Tongue (tissue), 2 donors: ENCODE results near the gene PHACTR3. TPM values are rescaled to one million over a fixed set of nuclear protein-coding genes. Genes with fewer than 3 reads are reported as not detected.
A peak's percentile ranks its signal among the peaks of the same experiment; 100 is the strongest.

Experiments
- DNase-seq: peaks from one replicate; pipeline ENCODE4 v3.0.0-alpha.2; 2015
- total RNA-seq: library from RNA; depleted of rRNA; stranded (reverse); fragments of >200 nt; gene quantifications from one replicate; pipeline ENCODE4 v1.2.3, GENCODE V29; 2014

Gene PHACTR3
- total RNA-seq, 1 donor from 2014 or later, result 8.5 TPM

- DNase-seq, result peak; percentile 23
Observed at GRCh38 chr20:59778615-59779200, 174.4 kb downstream of the PHACTR3 start.

DNA sequence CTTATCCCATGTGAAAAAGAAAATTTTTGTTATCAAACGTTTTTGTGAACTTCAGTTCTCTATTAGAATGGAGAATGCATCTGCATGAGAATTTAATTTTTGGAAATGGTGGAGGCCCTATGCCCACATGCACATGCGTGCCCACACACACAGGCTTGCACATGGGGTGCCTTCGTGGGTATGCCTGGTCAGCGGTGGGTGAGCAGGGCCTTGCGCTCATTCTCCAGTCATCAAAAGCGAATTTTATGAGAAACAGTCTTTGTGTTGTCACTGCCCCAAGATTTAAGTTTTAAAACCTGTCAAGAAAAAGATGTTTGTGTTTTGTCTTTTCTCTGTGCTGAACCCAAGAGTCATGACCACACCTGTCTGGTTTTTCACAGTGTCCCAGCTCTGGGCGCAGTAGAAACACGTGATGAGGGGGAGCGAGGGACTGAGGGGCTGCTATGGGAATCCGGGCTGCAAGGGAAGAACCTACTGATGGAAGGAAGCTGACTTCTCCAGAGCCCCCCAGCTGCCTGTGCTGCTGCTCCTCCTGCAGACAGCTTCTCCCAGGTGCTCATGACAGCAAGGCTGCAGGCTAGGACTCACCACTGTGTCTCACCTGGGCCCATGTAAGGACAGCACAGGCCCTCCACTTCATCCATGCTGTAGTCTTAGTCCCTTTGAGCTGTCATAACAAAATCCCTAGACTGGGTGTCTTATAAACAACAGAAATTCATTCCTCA lies 175.5 kb downstream of the PHACTR3 start:
- DNase-seq, result no peak

DNA sequence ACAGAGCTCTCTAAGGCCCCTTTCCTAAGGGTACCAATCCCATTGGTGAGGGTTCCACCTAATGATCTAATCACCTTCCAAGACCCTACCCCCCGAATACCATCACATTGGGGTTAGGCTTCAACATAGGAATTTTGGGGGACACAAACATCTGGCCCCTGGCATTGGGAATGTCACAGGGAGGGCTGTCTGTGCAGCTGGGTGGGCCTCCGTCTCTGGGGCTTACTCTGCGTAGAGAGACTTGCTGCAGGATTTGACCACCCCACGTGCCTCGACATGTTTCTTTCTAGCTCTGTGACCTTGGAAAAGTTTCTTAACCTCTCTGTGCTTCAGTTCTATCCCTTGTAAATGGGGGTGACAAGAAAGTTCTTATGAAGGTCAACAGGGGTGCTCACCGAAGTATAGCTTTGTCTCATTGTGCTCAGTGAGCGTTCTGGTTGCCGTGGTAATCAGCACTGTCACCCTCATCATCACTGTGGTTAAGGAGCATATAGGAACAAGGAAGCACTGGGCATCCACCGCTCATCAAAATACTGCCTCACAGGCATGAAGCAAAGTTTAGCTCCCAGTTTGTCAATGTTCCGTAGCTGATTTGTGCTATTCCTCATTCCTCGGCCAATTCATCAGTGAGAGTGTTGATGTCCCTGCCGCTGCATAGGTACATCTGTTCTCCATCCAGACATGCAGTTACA lies 176.3 kb downstream of the PHACTR3 start:
- no peak for DNase-seq

DNA sequence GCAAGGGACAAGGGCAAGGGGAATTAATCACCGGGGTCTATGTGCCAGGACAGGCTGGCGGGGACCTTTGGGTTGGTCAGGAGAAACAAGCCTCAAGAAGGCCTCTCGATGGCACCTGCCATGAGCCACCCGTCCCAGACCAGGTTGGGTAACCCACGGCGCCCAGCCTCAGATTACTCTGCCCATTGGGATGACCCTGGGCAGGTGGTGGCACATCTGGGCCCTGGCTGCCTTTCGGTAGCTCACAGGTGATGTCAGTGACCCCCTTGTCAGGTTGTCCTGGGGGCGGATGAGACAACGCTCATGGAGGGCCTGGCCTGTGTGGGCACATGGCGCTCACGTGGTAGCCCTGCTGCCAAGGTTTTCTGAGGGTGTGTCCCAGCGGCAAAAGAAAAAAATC lies 176.9 kb downstream of the PHACTR3 start:
- DNase-seq, result no peak

DNA sequence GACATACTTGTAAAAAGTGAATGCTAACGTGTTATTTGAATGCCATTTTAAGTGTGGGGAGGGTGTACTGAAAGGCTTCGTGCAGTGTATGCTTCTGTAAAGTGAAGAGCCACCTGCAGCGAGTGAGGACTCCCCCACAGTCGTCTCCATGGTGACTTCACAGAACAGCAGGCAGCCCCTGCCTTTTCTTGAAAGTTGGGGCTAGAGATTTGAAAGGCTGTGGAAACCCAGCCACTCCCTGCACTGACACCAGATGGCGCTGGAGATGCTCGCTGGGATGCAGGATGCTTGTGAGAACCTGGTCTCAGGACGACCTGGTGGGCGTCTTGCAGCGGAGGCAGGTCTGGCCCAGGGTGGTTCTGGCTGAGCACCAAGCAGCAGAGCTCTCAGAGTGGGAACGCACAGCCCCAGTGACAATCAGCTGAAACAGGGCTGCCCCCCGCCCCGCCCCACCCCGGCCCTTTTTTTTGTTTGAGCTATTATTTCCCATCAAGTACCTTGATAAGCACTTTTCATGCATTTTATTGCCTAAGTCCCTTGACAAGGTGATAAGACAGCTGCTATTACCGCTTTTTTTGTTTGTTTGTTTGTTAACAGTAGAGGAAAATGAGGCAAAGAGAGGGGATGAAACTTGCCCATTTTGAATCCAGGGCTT lies 178.8 kb downstream of the PHACTR3 start:
- DNase-seq, result peak; percentile 79

DNA sequence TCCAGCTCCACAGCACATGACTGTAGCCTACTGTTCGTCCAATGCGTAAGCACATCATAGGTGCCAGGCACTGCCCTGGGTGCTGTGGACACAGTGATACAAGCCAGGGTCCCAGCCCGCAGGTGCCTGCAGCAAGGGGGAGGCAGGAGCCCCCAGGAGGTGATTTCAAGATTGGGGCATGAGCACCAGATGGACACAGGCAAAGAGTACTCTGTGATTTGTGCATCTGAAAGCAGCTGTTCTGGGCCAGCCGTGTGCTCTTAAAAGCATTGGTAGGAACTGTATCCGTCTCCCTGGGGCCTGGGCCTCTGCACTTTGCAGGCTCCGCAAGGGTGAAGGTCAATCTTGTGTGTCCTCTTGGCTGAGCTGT lies 179.3 kb downstream of the PHACTR3 start:
- peak; percentile 10 for DNase-seq

DNA sequence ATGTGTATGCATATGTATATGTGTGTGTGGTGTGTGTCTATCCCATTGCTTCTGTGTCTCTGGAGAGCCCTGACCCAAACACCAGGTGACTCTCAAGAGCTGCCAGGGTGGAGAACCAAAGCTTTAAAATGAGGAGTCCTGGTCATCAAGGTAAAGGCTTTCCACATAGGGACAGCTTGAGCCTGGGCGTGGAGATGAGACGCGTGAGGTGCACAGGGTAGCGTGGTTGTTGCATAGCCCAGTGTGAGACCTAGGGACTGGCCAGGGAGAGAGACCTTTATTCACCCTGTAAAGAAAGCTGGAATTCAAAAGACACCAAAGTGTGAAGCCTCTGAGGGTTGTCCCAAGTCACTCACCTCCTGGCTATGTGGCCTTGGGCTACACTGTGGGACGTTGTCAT lies 180.0 kb downstream of the PHACTR3 start:
- no peak for DNase-seq

- peak; percentile 59 for DNase-seq
Observed at GRCh38 chr20:59784791-59785668, 180.7 kb downstream of the PHACTR3 start.

GRCh38 chr20:59785669-59785959 lies 181.3 kb downstream of the PHACTR3 start:
- no peak for DNase-seq

- DNase-seq, result peak; percentile 68
Observed at GRCh38 chr20:59785986-59786795, 181.9 kb downstream of the PHACTR3 start.

DNA sequence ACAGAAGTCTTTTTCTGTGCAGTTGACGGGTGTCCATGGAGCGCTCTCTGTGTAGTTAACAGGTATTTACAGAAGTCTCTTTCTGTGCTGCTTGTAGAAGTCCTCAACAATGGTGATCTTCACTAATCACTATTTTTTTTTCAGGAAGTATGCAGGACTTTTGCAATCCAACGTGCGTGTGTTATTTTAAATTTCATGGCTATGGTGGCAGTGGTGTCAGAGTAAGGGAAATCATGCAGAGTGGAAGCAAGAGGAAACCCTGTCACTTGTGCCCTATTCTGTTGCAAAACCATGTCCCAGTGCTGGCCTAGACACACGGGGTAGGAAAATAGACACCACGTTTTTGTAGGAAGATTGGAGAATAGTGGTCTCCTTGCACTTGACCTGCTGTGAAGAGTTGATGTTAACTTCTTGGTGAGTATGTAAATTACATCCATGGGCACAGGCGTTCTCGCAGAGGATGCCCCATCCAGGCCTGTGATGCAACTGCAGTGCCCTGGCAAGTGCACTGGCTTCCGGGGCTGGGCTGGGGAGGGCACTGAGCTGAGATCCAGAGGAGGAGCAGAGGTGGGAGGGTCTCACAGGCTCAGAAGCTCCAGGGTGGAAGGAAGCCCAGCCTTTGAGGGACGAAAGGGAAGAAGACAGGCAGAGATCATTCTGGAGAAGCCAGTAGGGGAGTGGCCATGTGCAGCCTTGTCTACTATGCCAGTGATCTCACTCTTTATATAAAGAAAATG lies 182.6 kb downstream of the PHACTR3 start:
- no peak for DNase-seq

- DNase-seq, result no peak
Observed at GRCh38 chr20:59787538-59787890, 183.2 kb downstream of the PHACTR3 start.

- DNase-seq, result no peak
Observed at GRCh38 chr20:59788196-59788735, 183.9 kb downstream of the PHACTR3 start.

DNA sequence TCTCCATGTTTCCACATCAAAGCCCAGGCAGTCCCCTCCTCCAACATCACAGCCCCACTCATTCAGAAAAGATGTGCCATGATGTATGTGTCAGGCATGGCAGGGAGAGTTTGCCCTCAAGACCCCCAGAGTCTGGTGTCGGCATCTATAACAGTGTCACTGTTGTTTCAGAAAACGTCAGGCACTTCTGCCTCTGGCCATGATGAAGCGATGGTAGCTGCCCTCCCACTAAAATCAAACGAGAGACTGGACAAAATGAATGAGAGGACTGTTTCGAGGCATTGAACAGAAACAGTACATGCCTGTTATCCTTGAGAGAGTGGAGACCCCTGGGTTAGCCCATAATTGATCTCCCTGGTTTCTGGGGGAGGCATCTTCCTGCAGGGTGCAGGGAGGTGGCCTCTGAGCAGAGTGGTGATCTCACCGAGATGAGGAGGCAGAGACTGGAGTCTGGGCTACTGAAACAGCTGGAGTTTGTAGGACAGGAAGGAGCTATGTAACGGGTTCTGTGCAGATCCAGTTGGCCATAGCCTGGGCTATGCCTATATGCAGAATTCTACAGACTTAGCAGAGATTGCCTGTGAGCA lies 184.6 kb downstream of the PHACTR3 start:
- DNase-seq, result peak; percentile 26

DNA sequence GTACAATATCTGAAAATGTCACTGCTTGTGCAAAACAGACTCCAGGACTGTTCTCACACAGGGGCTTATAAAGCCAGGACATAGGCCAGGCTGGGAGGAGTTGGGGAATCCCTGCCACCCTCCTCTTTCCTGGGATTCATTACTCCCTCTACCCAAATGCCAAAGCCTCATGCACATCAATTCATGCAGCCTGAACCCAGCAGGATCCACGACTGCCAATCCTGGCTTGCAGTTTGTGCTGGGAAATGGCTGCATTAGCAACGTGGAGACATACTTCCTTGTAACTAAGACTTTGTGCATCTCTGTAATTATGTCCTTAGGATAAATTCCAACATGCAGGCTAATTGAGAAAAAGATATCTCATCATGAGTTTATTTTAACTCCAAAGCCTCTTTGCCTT lies 185.3 kb downstream of the PHACTR3 start:
- DNase-seq, result no peak

DNA sequence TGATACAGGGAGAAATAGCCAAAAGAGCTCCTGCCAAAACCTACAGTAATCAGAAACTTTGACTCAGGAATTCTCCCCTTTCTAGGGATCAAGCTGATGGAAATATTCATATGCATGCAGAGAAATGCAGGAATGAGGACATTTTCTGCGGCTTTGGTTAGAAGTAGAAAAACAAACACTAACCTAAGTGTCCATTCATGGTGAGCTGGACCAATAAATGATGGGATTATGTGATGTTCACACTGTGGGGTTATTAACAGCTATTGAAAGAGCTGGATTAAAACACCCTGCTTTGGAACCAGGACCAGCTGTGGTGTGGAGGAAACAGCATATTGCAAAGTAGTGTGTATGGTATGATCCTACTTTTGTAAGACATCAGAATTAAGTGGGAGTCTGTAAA lies 186.0 kb downstream of the PHACTR3 start:
- no peak for DNase-seq

- no peak for DNase-seq
Observed at GRCh38 chr20:59792300-59792699, 188.0 kb downstream of the PHACTR3 start.

- no peak for DNase-seq
Observed at GRCh38 chr20:59794555-59794954, 190.2 kb downstream of the PHACTR3 start.

DNA sequence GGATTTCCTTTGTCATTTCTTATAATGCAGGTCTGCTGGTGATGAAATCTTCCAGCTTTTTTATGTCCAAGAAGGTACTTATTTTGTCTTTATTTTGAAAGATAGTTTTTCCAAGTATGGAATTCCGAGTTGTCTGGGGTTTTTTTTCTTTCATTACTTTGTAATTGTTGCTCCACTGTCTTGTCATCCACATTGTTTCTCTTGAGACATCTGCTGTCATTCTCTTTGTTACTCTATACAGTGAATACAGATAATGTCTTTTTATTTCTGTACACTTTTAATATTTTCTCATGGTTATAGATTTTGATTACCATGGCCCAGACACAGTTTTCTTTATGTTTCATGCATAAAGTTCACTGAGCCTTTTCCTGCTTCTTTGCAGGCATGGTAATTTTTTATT lies 196.0 kb downstream of the PHACTR3 start:
- no peak for DNase-seq

DNA sequence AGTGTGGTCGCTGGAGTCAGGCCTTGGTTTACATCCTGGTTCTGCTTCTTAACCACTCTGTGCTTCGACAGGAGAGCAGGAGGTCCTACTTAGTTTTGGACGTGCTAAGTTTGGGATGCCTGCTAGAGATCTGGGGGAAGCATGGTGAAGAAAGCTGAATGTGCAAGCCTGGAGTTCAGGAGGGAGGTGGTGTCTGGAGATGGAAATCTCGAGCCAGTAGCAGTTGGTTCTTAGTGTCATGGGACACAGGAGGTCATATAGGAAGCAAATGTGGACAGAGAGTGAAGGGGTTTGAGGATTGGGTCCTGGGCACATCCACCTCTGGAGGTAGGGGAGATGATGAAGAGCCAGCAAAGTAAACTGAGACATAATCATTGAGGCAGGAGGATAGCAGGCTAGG lies 197.7 kb downstream of the PHACTR3 start:
- no peak for DNase-seq
